ENCODE measurements around the gene HSPA4L. TPM values are rescaled to one million over a fixed set of nuclear protein-coding genes. Genes with fewer than 3 reads are reported as not detected.

HSPA4L gene
- total RNA-seq, 1 experiment from 2014 or later, result 5.3 TPM

GRCh38 chr4:127875791-127876190 lies 93.7 kb downstream of the HSPA4L start:
- Histone ChIP-seq H3K56ac (ENCODE audit: insufficient read length, low read depth, low read length) (no peak overlapping the region), H3K23me2 (ENCODE audit: insufficient read length, low read depth, low read length, poor library complexity, severe bottlenecking) (no peaks in the 10 kb centered on the region), H3K9ac (ENCODE audit: extremely low read depth, insufficient read length, low read length) (no peak overlapping the region), H3K79me2 (ENCODE audit: insufficient read depth, low read length) (no peaks in the 10 kb centered on the region; the same call in 1 of the 2 replicates), H2BK12ac (ENCODE audit: insufficient read length, low read depth, low read length) (no peak overlapping the region), H3K27me3 (ENCODE audit: insufficient read depth, low read length) (no peaks in the 10 kb centered on the region), H2BK5ac (ENCODE audit: insufficient read length, low read length) (no peak overlapping the region), H3K4me1 (ENCODE audit: insufficient read depth, low read length) (no peaks in the 10 kb centered on the region), H2BK20ac (ENCODE audit: low read depth, low read length, poor library complexity, severe bottlenecking) (no peak overlapping the region), H3K23ac (ENCODE audit: insufficient read length, low read depth, low read length) (no peak overlapping the region), H3K4me2 (ENCODE audit: insufficient read depth, insufficient read length, low read length) (no peak overlapping the region), H2BK15ac (ENCODE audit: low read depth, low read length) (no peak overlapping the region), H4K20me1 (ENCODE audit: control insufficient read depth, insufficient read depth, insufficient read length) (no peaks in the 10 kb centered on the region), H4K91ac (ENCODE audit: insufficient read length, low read depth, low read length) (no peak overlapping the region), H3K4ac (ENCODE audit: low read depth, low read length) (no peak overlapping the region), H2AFZ (ENCODE audit: low read length) (no peak overlapping the region), H3K79me1 (ENCODE audit: insufficient read depth, low read depth, low read length, poor library complexity, severe bottlenecking) (no peaks in the 10 kb centered on the region), H3K14ac (ENCODE audit: insufficient read depth, low read length) (no peak overlapping the region), H2AK5ac (ENCODE audit: insufficient read length, low read length) (no peak overlapping the region), H3K18ac (ENCODE audit: insufficient read length, low read depth, low read length) (no peak overlapping the region), H4K5ac (ENCODE audit: insufficient read length, low read depth, low read length) (no peak overlapping the region), H4K8ac (replicated peaks; ENCODE audit: insufficient read length, low read depth, low read length) (no peak overlapping the region), H2BK120ac (ENCODE audit: low read depth, low read length, poor library complexity, severe bottlenecking) (no peak overlapping the region), H3K9me3 (ENCODE audit: control insufficient read depth, low read depth, low read length) (no peaks in the 10 kb centered on the region), H3K27ac (ENCODE audit: insufficient read length, low read depth, low read length) (no peak overlapping the region), H3T11ph (ENCODE audit: low read length) (no peak overlapping the region)
- H3K36me3 Mint-ChIP-seq (ENCODE audit: insufficient read depth in 1 of 3, low read depth in 3 of 3), result peaks cover 0 to 14% (median 7%) of the 10 kb centered on the region in 3 experiments; a peak in 4 of 7 replicates
- no peak for DNase-seq
- H3K27ac Mint-ChIP-seq, result no peak overlapping the region; a peak in 1 of 7 replicates
- no peak for TF ChIP-seq CTCF (conservative IDR thresholded peaks at IDR 0.05)
- 0 out of 5 replicates have a peak, but pooled peaks cover 0 to under 1% of the 10 kb centered on the region in 2 experiments for H3K9me3 Mint-ChIP-seq
- no peaks in the 10 kb centered on the region; the same call in 1 of the 2 replicates for H3K27me3 Mint-ChIP-seq (ENCODE audit: low read depth)
- no peak overlapping the region for H3K4me3 Mint-ChIP-seq
- H3K4me1 Mint-ChIP-seq, result peaks cover 6 to 10% of the 10 kb centered on the region in 2 experiments; a peak in 3 of 4 replicates
